Inflammatory macrophage (primary cell): ENCODE results near the gene SMARCA4.

Experiments used
- DNase-seq, 2 donors: peaks; one replicate each; pipeline ENCODE4 v3.0.0-alpha.2; 2020 to 2022
- total RNA-seq, 18 experiments: gene quantifications; one replicate each; lab custom pipeline; 2026; ENCODE audit warnings: mixed read lengths in 6 of 18, inconsistent platforms in 2 of 18; lab: John Stamatoyannopoulos, UW

The SMARCA4 gene
- 35.4 to 138 (median 77.8) reads per million in 18 experiments for total RNA-seq

DNA sequence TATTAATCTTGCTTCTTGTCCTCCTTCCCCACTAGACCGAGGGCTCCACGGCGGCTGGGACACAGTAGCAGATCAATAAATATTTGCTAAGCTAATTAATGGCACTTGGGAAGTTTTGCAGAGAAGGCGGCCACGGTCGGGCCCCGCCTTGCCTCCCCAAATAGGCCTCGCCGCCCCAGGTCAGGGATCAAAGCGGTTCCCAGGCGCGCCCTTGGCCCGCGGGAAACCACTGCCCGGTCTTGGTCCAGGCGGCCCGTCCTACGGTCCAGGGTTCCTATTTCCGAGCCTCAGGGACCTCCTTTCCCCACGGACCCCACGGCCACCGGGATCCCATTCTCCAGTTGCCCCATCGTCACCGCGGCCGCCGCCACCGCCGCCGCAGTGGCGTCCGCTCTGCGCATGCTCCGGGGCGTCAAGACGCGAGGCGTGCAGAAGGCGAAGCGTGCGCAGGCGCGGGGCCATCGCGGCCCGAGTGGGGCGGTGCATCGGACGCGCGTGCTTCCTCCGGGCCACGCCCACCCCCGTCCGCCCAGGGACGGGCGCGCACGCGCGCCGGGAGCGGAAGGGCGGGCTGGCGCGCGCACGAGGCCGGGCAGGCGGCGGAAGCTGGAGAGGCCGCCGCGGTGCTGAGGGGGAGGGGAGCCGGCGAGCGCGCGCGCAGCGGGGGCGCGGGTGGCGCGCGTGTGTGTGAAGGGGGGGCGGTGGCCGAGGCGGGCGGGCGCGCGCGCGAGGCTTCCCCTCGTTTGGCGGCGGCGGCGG lies at the start of gene SMARCA4:
Gene SMARCA4, plus strand, starts transcription at position 717 of the 759 bp plus-strand sequence. CDS start 23,122 bp downstream, outside the sequence.
- peak; percentile 98 to 99 for DNase-seq

DNA sequence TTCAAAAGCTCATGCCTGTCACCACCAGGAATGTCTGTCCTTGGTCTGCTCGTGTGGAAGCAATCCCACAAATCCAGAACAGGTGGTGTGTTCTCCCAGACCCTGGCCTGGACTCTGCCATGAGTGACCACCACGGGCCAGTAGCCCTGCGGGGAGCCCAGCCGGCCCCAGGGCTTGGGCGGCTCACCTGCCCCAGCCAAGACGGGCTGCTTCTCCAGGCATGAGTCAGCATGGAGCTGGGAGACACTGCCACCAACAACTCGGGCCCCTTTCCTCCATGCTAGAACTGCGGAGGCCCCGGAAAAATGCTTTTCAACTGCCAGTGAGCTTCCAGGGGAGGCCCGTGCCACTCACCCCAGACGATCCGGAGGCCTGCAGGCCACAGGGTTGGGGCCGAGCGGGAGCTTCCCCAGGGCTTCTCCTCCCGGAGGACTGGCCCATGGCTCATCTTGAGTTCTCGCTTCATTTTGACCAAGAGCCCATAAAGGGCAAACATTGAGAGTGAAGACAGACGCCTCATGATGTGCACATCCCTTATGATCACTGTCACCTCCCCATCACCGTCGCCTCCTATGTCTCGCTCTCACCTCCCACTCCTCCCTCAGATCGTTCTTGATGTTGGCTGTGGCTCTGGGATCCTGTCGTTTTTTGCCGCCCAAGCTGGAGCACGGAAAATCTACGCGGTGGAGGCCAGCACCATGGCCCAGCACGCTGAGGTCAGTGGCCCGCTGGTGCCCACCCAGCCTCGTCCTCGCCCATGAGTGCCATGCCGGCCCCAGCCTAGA lies 49.1 kb upstream of the SMARCA4 start:
- DNase-seq = no peak

DNA sequence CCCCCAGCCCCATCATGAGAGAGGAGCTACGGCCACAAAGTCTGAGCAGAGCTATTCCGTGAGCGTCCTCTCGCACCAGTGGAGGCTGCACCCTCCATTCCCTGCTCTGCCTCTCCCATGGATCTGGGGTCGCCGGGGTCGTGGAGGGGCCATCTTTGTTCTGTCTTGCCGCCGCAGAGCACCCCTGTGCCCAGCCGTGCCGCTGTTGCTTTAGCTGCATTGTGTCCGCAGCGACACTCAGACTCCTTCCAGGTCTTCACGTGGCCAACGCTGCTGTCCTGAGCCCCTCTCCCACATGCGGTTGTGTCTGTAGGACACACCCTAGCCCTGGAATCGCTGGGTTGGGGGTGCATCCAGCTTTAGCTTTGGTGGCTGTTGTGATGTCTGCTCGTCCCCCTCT lies 48.2 kb upstream of the SMARCA4 start:
- DNase-seq = no peak

GRCh38 chr19:10913716-10914340 lies 47.0 kb upstream of the SMARCA4 start:
- no peak for DNase-seq

GRCh38 chr19:10915130-10916091 lies 45.4 kb upstream of the SMARCA4 start:
- DNase-seq = no peak

- DNase-seq = no peak
Observed at GRCh38 chr19:10916602-10917001, 44.2 kb upstream of the SMARCA4 start.

GRCh38 chr19:10918359-10918758 lies 42.5 kb upstream of the SMARCA4 start:
- no peak for DNase-seq

- DNase-seq = no peak
Observed at GRCh38 chr19:10919352-10920287, 41.2 kb upstream of the SMARCA4 start.

- no peak for DNase-seq
Observed at GRCh38 chr19:10920288-10920655, 40.6 kb upstream of the SMARCA4 start.

DNA sequence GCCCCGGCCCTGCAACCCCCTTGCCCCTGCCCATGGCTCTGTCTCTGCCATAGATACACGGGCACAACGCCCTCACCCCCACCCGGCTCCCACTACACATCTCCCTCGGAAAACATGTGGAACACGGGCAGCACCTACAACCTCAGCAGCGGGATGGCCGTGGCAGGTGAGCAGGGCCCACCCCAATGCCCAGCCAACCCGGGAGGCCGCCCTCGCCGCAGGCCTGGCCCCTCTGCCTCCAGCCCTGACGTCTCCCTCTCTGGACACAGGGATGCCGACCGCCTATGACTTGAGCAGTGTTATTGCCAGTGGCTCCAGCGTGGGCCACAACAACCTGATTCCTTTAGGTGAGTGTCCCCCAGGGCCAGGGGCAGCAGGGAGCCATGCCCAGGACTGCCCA lies 40.0 kb upstream of the SMARCA4 start:
- DNase-seq = no peak

- DNase-seq = no peak
Observed at GRCh38 chr19:10921199-10921909, 39.5 kb upstream of the SMARCA4 start.

DNA sequence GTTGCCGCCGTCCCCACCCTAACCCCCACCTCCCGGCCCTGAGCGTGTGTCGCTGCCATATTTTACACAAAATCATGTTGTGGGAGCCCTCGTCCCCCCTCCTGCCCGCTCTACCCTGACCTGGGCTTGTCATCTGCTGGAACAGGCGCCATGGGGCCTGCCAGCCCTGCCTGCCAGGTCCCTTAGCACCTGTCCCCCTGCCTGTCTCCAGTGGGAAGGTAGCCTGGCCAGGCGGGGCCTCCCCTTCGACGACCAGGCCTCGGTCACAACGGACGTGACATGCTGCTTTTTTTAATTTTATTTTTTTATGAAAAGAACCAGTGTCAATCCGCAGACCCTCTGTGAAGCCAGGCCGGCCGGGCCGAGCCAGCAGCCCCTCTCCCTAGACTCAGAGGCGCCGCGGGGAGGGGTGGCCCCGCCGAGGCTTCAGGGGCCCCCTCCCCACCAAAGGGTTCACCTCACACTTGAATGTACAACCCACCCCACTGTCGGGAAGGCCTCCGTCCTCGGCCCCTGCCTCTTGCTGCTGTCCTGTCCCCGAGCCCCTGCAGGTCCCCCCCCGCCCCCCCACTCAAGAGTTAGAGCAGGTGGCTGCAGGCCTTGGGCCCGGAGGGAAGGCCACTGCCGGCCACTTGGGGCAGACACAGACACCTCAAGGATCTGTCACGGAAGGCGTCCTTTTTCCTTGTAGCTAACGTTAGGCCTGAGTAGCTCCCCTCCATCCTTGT lies 38.8 kb upstream of the SMARCA4 start:
- no peak for DNase-seq

- no peak for DNase-seq
Observed at GRCh38 chr19:10922638-10923014, 38.2 kb upstream of the SMARCA4 start.

DNA sequence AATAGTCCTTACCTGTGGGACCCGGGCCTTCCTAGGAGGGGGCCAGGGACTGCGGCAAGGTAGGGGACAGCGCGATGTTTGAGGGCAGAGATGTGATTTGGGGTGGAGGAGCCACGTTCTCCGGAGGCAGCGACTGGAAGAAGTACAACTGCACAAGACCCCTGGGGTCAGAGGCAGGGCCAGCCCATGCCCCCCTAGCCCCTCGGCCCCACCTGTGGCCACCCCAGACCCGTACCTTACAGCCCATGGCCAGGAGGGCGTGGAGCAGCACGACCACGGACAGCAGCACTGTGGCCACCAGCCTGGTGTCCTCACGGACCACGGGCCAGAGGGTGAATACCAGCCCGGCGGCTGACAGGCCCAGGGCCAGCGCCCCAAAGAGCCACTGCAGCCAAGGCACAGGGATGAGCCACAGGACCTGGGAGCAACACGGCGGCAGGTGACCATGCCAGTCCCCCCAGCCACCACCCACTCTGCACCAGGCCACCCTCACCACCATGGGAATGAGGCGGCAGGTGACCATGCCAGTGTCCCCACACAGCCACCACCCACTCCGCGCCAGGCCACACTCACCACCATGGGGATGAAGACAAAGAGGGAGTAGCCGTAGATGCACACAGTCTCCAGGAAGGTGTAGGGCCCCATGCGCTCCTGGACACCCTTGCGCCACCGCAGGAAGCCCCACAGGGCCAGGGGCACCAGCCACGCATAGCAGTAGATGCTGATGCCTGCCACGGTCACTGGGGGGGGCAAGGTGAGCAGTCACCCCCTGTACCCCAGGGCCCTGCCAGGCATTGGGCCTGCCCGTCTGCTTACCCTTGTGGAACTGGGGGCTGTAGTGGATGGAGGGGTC lies 37.3 kb upstream of the SMARCA4 start:
- DNase-seq = no peak

DNA sequence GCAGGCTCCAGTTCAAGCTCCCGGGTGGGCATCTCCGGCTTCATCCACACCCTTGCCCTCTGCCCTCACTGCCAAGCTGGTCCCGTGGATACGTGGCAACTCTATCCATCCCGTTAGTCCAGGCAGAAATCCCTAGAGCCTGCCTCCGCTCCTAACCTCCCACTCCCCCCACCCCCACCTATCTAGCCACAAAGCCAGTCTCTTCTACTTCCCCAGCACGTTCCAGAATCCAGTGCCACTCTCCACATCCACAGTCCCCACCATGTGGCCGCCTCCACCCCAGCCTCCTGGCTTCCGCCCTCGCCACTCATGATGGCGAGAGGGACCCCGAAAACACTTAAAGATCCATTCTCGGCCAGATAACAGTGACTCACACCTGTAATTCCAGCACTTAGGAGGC lies 36.2 kb upstream of the SMARCA4 start:
- no peak for DNase-seq

- DNase-seq = peak; percentile 6 to 30
Observed at GRCh38 chr19:10927730-10928562, 32.9 kb upstream of the SMARCA4 start.

- DNase-seq = peak; percentile 99
Observed at GRCh38 chr19:10928563-10929401, 32.0 kb upstream of the SMARCA4 start, which contains the start of the genes TIMM29 and YIPF2. TSS of gene TIMM29 (plus strand) at chr19:10928811. CDS start at chr19:10928823, 12 bp downstream. TSS of gene YIPF2 (minus strand) at chr19:10928639. CDS start at chr19:10928410, 229 bp downstream.
